ENCODE results near the gene F8.
A peak's percentile ranks its signal among the peaks of the same experiment; 100 is the strongest.

F8 gene

GRCh38 chrX:154987940-154988339 lies 34.6 kb downstream of the F8 start:
- TF ChIP-seq USF1 (IDR thresholded peaks at IDR 0.05) (no peak), FOXM1 (IDR thresholded peaks at IDR 0.05; ENCODE audit: borderline replicate concordance, low read depth) (no peak), TEAD4 (IDR thresholded peaks at IDR 0.05) (no peak), TAF1 (IDR thresholded peaks at IDR 0.05; ENCODE audit: low read depth) (no peak), ZBTB7A (IDR thresholded peaks at IDR 0.05; ENCODE audit: low read depth) (no peak), REST (IDR thresholded peaks at IDR 0.05; ENCODE audit: low read depth) (no peak), MAX (IDR thresholded peaks at IDR 0.05) (no peak), NFIC (IDR thresholded peaks at IDR 0.05) (no peak), YY1 (IDR thresholded peaks at IDR 0.05; ENCODE audit: low read depth) (no peak), EGR1 (IDR thresholded peaks at IDR 0.05) (no peak), RAD21 (IDR thresholded peaks at IDR 0.05; ENCODE audit: low read depth) (no peak), CEBPB (IDR thresholded peaks at IDR 0.05) (no peak), EP300 (IDR thresholded peaks at IDR 0.05; ENCODE audit: borderline replicate concordance) (no peak), CREB1 (IDR thresholded peaks at IDR 0.05; ENCODE audit: low read depth) (no peak), TCF12 (IDR thresholded peaks at IDR 0.05; ENCODE audit: low read depth) (no peak)

GRCh38 chrX:154986826-154987575 lies 35.5 kb downstream of the F8 start:
- no peak for TF ChIP-seq ZBTB7A (IDR thresholded peaks at IDR 0.05; ENCODE audit: low read depth)
- no peak for TF ChIP-seq TEAD4 (IDR thresholded peaks at IDR 0.05)
- TF ChIP-seq CREB1 (IDR thresholded peaks at IDR 0.05; ENCODE audit: low read depth), result no peak
- TF ChIP-seq MAX (IDR thresholded peaks at IDR 0.05), result no peak
- TF ChIP-seq RAD21 (IDR thresholded peaks at IDR 0.05; ENCODE audit: low read depth), result no peak
- TF ChIP-seq TAF1 (IDR thresholded peaks at IDR 0.05; ENCODE audit: low read depth), result no peak
- no peak for TF ChIP-seq YY1 (IDR thresholded peaks at IDR 0.05; ENCODE audit: low read depth)
- TF ChIP-seq EP300 (IDR thresholded peaks at IDR 0.05; ENCODE audit: borderline replicate concordance), result no peak
- TF ChIP-seq EGR1 (IDR thresholded peaks at IDR 0.05), result no peak
- TF ChIP-seq NFIC (IDR thresholded peaks at IDR 0.05), result no peak
- no peak for TF ChIP-seq FOXM1 (IDR thresholded peaks at IDR 0.05; ENCODE audit: borderline replicate concordance, low read depth)
- no peak for TF ChIP-seq TCF12 (IDR thresholded peaks at IDR 0.05; ENCODE audit: low read depth)
- no peak for TF ChIP-seq CEBPB (IDR thresholded peaks at IDR 0.05)
- TF ChIP-seq USF1 (IDR thresholded peaks at IDR 0.05), result no peak

GRCh38 chrX:154981116-154981411 lies 41.5 kb downstream of the F8 start:
- no peak for TF ChIP-seq TCF12 (IDR thresholded peaks at IDR 0.05; ENCODE audit: low read depth)
- TF ChIP-seq RAD21 (IDR thresholded peaks at IDR 0.05; ENCODE audit: low read depth), result no peak
- no peak for TF ChIP-seq ZBTB7A (IDR thresholded peaks at IDR 0.05; ENCODE audit: low read depth)
- TF ChIP-seq USF1 (IDR thresholded peaks at IDR 0.05), result no peak
- TF ChIP-seq TAF1 (IDR thresholded peaks at IDR 0.05; ENCODE audit: low read depth), result no peak
- TF ChIP-seq FOXM1 (IDR thresholded peaks at IDR 0.05; ENCODE audit: borderline replicate concordance, low read depth), result no peak
- TF ChIP-seq TEAD4 (IDR thresholded peaks at IDR 0.05), result no peak
- TF ChIP-seq MAX (IDR thresholded peaks at IDR 0.05), result no peak
- TF ChIP-seq REST (IDR thresholded peaks at IDR 0.05; ENCODE audit: low read depth), result no peak
- no peak for TF ChIP-seq EP300 (IDR thresholded peaks at IDR 0.05; ENCODE audit: borderline replicate concordance)
- no peak for TF ChIP-seq YY1 (IDR thresholded peaks at IDR 0.05; ENCODE audit: low read depth)
- TF ChIP-seq NFIC (IDR thresholded peaks at IDR 0.05), result no peak
- TF ChIP-seq CREB1 (IDR thresholded peaks at IDR 0.05; ENCODE audit: low read depth), result no peak
- no peak for TF ChIP-seq CEBPB (IDR thresholded peaks at IDR 0.05)
- no peak for TF ChIP-seq EGR1 (IDR thresholded peaks at IDR 0.05)

- no peak for TF ChIP-seq FOXM1 (IDR thresholded peaks at IDR 0.05; ENCODE audit: borderline replicate concordance, low read depth)
- TF ChIP-seq EGR1 (IDR thresholded peaks at IDR 0.05), result no peak
- TF ChIP-seq CREB1 (IDR thresholded peaks at IDR 0.05; ENCODE audit: low read depth), result no peak
- TF ChIP-seq ZBTB7A (IDR thresholded peaks at IDR 0.05; ENCODE audit: low read depth), result no peak
- no peak for TF ChIP-seq EP300 (IDR thresholded peaks at IDR 0.05; ENCODE audit: borderline replicate concordance)
- no peak for TF ChIP-seq TCF12 (IDR thresholded peaks at IDR 0.05; ENCODE audit: low read depth)
- no peak for TF ChIP-seq YY1 (IDR thresholded peaks at IDR 0.05; ENCODE audit: low read depth)
- no peak for TF ChIP-seq CEBPB (IDR thresholded peaks at IDR 0.05)
- TF ChIP-seq RAD21 (IDR thresholded peaks at IDR 0.05; ENCODE audit: low read depth), result peak; percentile 85
Observed at GRCh38 chrX:154980330-154981115, 42.0 kb downstream of the F8 start.
